Stimulated activated CD4-positive, alpha-beta T cell treated with anti-CD3 and anti-CD28 coated beads, Interleukin-1b, Interleukin-23, amount 100 ng/mL, for 24 hours (primary cell): ENCODE measurements around the gene PRRX1.

ENCODE experiments used
- DNase-seq, 4 experiments: peaks; one replicate each; pipeline ENCODE4 v3.0.0-alpha.2; 2020; ENCODE audit warnings: low read depth in 4 of 4, low spot score in 1 of 4

PRRX1 gene

GRCh38 chr1:170664093-170664827 lies at the start of gene PRRX1:
TSS of gene PRRX1 (plus strand) at chr1:170664131. CDS start at chr1:170664219, 88 bp downstream.
- no peak for DNase-seq

GRCh38 chr1:170617591-170618330 lies 46.2 kb upstream of the PRRX1 start:
- no peak for DNase-seq

- no peak for DNase-seq
Observed at GRCh38 chr1:170618421-170618820, 45.5 kb upstream of the PRRX1 start.

- DNase-seq: no peak
Observed at GRCh38 chr1:170619241-170620028, 44.5 kb upstream of the PRRX1 start.

- DNase-seq: no peak
Observed at GRCh38 chr1:170620164-170620563, 43.8 kb upstream of the PRRX1 start.

- no peak for DNase-seq
Observed at GRCh38 chr1:170623171-170623570, 40.8 kb upstream of the PRRX1 start.

GRCh38 chr1:170624146-170624545 lies 39.8 kb upstream of the PRRX1 start:
- DNase-seq: no peak

- no peak for DNase-seq
Observed at GRCh38 chr1:170630977-170631376, 33.0 kb upstream of the PRRX1 start.

GRCh38 chr1:170634293-170634692 lies 29.6 kb upstream of the PRRX1 start:
- no peak for DNase-seq

GRCh38 chr1:170634824-170635410 lies 29.0 kb upstream of the PRRX1 start:
- DNase-seq: no peak

- no peak for DNase-seq
Observed at GRCh38 chr1:170640581-170640980, 23.4 kb upstream of the PRRX1 start.

- DNase-seq: no peak
Observed at GRCh38 chr1:170657275-170657853, 6.6 kb upstream of the PRRX1 start.

- DNase-seq: no peak
Observed at GRCh38 chr1:170659399-170660035, 4.4 kb upstream of the PRRX1 start.

GRCh38 chr1:170660281-170660713 lies 3.6 kb upstream of the PRRX1 start:
- no peak for DNase-seq

GRCh38 chr1:170660871-170661645 lies 2.9 kb upstream of the PRRX1 start:
- DNase-seq: no peak

- no peak for DNase-seq
Observed at GRCh38 chr1:170661646-170662411, 2.1 kb upstream of the PRRX1 start.

GRCh38 chr1:170662561-170663403 lies 1.1 kb upstream of the PRRX1 start:
- DNase-seq: no peak
